Measurements from ENCODE around the gene LTBP2. TPM values are rescaled to one million over a fixed set of nuclear protein-coding genes. Genes with fewer than 3 reads are reported as not detected.

Gene LTBP2
- total RNA-seq, 1 donor from 2014 or later = 1.9 TPM

GRCh38 chr14:74634964-74635363 is 22.9 kb upstream of the LTBP2 start:
- DNase-seq (ENCODE audit: low spot score) = no peak
- TF ChIP-seq, protein P1, sequence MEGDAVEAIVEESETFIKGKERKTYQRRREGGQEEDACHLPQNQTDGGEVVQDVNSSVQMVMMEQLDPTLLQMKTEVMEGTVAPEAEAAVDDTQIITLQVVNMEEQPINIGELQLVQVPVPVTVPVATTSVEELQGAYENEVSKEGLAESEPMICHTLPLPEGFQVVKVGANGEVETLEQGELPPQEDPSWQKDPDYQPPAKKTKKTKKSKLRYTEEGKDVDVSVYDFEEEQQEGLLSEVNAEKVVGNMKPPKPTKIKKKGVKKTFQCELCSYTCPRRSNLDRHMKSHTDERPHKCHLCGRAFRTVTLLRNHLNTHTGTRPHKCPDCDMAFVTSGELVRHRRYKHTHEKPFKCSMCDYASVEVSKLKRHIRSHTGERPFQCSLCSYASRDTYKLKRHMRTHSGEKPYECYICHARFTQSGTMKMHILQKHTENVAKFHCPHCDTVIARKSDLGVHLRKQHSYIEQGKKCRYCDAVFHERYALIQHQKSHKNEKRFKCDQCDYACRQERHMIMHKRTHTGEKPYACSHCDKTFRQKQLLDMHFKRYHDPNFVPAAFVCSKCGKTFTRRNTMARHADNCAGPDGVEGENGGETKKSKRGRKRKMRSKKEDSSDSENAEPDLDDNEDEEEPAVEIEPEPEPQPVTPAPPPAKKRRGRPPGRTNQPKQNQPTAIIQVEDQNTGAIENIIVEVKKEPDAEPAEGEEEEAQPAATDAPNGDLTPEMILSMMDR (IDR thresholded peaks at IDR 0.05; ENCODE audit: unreplicated experiment) = no peak
- H3K27ac Mint-ChIP-seq (ENCODE audit: unreplicated experiment) = no peak overlapping the region
- H3K36me3 Mint-ChIP-seq (ENCODE audit: low read depth, unreplicated experiment) = peaks cover 5% of the 10 kb centered on the region
- H3K4me3 Mint-ChIP-seq (ENCODE audit: unreplicated experiment) = no peak overlapping the region
- peaks cover 9% of the 10 kb centered on the region for H3K4me1 Mint-ChIP-seq (ENCODE audit: unreplicated experiment)
- peaks cover 5% of the 10 kb centered on the region for H3K27me3 Mint-ChIP-seq (ENCODE audit: unreplicated experiment)
- no peaks in the 10 kb centered on the region for H3K9me3 Mint-ChIP-seq (ENCODE audit: unreplicated experiment)

GRCh38 chr14:74634481-74634880 is 22.4 kb upstream of the LTBP2 start:
- no peak for DNase-seq (ENCODE audit: low spot score)
- TF ChIP-seq, protein P1 (IDR thresholded peaks at IDR 0.05; ENCODE audit: unreplicated experiment) = no peak
- no peak overlapping the region for H3K27ac Mint-ChIP-seq (ENCODE audit: unreplicated experiment)
- no peak overlapping the region for H3K4me3 Mint-ChIP-seq (ENCODE audit: unreplicated experiment)
- H3K4me1 Mint-ChIP-seq (ENCODE audit: unreplicated experiment) = peaks cover 9% of the 10 kb centered on the region
- H3K36me3 Mint-ChIP-seq (ENCODE audit: low read depth, unreplicated experiment) = peaks cover 5% of the 10 kb centered on the region
- no peaks in the 10 kb centered on the region for H3K9me3 Mint-ChIP-seq (ENCODE audit: unreplicated experiment)
- H3K27me3 Mint-ChIP-seq (ENCODE audit: unreplicated experiment) = peaks cover 5% of the 10 kb centered on the region

- Mint-ChIP-seq H3K4me3 (ENCODE audit: unreplicated experiment) (no peak overlapping the region), H3K27ac (ENCODE audit: unreplicated experiment) (no peak overlapping the region), H3K36me3 (ENCODE audit: low read depth, unreplicated experiment) (peaks cover 5% of the 10 kb centered on the region), H3K27me3 (ENCODE audit: unreplicated experiment) (peaks cover 5% of the 10 kb centered on the region), H3K9me3 (ENCODE audit: unreplicated experiment) (no peaks in the 10 kb centered on the region), H3K4me1 (ENCODE audit: unreplicated experiment) (peaks cover 4% of the 10 kb centered on the region)
- TF ChIP-seq, protein P1 (IDR thresholded peaks at IDR 0.05; ENCODE audit: unreplicated experiment) = no peak
- DNase-seq (ENCODE audit: low spot score) = no peak
Observed at GRCh38 chr14:74630881-74631690, 19.0 kb upstream of the LTBP2 start.

GRCh38 chr14:74628418-74628817 is 16.4 kb upstream of the LTBP2 start:
- DNase-seq (ENCODE audit: low spot score) = no peak
- H3K27me3 Mint-ChIP-seq (ENCODE audit: unreplicated experiment) = peaks cover 5% of the 10 kb centered on the region
- H3K4me1 Mint-ChIP-seq (ENCODE audit: unreplicated experiment) = peaks cover 4% of the 10 kb centered on the region
- TF ChIP-seq, protein P1 (IDR thresholded peaks at IDR 0.05; ENCODE audit: unreplicated experiment) = no peak
- H3K9me3 Mint-ChIP-seq (ENCODE audit: unreplicated experiment) = no peaks in the 10 kb centered on the region
- H3K36me3 Mint-ChIP-seq (ENCODE audit: low read depth, unreplicated experiment) = peaks cover 5% of the 10 kb centered on the region
- no peak overlapping the region for H3K27ac Mint-ChIP-seq (ENCODE audit: unreplicated experiment)
- no peak overlapping the region for H3K4me3 Mint-ChIP-seq (ENCODE audit: unreplicated experiment)

DNA sequence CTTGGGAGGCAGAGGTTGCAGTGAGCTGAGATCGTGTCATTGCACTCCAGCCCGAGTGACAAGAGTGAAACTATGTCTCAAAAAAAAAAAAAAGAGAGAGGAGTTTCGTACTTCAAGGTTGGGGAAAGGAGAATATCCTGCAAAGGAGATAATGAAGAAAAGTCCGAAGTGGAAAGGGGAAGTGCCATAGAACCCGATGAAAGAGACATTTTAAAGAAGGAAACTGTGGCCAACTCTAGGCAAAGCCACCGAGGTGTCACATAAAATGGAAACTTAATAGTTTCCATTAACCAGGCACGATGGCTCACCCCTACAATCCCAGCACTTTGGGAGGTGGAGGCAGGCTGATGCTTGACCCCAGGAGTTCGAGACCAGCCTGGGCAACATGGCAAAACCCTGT is 15.0 kb upstream of the LTBP2 start:
- Mint-ChIP-seq H3K27ac (ENCODE audit: unreplicated experiment) (no peak overlapping the region), H3K9me3 (ENCODE audit: unreplicated experiment) (no peaks in the 10 kb centered on the region), H3K4me3 (ENCODE audit: unreplicated experiment) (no peak overlapping the region), H3K4me1 (ENCODE audit: unreplicated experiment) (peaks cover under 1% of the 10 kb centered on the region), H3K27me3 (ENCODE audit: unreplicated experiment) (peaks cover 2% of the 10 kb centered on the region), H3K36me3 (ENCODE audit: low read depth, unreplicated experiment) (no peaks in the 10 kb centered on the region)
- TF ChIP-seq, protein P1 (IDR thresholded peaks at IDR 0.05; ENCODE audit: unreplicated experiment) = no peak
- DNase-seq (ENCODE audit: low spot score) = no peak
